T1000 (cell line): Measurements from ENCODE around the gene TATDN3.
"Not testable (repeated sequence)": the region's sequence is repeated elsewhere in the genome, so short reads cannot be mapped to it uniquely, and the experiment has no call there.

ENCODE experiments used
- DNase-seq: peaks from one replicate; lab custom pipeline; 2025; ENCODE audit warnings: mixed read lengths; lab: John Stamatoyannopoulos, UW

Gene TATDN3

DNA sequence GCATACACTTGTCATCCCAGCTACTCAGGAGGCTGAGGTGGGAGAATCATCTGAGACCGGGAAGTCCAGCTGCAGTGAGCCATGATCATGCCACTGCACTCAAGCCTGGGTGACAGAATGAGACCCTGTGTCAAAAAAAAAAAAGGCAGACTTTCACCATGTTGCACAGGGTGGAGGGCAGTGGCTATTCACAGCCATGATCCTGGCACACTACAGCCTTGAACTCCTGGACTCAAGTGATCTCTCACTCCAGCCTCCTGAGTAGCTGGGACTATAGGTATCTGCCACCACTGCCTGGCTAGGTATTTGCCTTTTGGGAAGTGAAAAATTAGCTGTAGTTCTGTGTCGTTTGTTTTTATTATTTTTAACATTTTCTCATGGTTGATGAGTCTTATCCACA is 36.7 kb downstream of the TATDN3 start:
- DNase-seq, result no peak

DNA sequence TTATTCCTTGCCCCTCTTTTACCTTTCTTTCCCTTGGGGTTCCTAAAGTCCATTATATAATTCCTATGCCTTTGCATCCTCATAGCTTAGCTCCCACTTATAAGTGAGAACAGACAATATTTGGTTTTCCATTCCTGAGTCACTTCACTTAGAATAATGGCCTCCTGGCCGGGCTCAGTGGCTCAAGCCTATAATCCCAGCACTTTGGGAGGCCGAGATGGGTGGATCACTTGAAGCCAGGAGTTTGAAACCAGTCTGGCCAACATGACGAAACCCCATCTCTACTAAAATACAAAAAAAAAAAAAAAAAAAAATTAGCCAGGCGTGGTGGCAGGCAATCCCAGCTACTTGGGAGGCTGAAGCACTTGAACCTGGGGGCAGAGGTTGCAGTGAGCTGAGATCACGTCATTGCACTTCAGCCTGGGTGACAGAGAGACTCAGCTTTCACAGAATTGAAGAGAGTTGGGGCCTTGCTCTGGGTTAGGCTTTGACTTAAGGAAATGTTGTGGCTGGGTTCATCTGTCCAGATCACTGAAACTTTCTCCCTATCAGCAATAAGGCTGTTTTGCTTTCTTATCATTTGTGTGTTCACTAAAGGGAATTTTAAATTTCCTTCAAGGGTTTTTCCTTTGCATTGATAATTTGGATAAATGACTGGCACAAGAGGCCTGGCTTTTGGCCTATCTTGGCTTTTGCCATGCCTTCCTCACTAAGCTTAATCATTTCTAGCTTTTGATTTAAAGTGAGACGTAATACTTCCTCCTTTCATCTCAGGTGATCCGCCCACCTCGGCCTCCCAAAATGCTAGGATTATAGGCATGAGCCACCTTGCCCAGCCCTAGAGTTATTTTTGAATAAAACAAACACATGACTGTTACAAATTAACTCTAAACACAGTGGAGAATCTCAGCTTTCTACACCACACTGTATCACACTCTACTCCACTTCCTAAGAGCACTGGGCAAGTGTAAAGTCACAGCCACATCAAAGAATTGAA is 41.8 kb downstream of the TATDN3 start:
- DNase-seq, result not testable (repeated sequence)

DNA sequence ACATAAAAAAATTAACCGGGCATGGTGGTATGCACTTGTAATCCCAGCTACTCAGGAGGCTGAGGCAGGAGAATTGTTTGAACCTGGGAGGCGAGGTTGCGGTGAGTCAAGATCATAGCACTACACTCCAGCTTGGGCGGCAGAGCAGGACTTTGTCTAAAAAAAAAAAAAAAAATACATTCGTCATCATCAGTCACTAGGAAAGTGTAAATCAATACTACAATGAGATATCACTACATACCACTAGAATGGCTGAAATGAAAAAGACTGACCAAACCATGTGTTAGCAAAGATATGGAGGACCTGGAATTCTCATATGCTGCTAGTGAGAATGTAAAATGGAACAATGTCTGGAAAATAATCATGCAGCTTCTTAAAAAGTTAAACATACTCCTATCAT is 46.5 kb downstream of the TATDN3 start:
- DNase-seq, result no peak

DNA sequence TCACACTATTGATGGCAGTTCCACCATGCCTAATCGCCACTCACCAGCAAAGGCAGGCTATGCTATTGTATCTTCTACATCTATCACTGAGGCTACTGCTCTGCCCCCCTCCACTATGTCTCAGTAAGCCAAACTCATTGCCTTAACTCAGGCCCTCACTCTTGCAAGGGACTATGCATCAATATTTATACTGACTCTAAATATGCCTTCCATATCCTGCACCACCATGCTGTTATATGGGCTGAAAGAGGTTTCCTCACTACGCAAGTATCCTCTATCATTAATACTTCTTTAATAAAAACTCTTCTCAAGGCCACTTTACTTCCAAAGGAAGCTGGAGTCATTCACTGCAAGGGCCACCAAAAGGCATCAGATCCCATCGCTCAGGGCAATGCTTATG is 52.8 kb downstream of the TATDN3 start:
- not testable (repeated sequence) for DNase-seq

DNA sequence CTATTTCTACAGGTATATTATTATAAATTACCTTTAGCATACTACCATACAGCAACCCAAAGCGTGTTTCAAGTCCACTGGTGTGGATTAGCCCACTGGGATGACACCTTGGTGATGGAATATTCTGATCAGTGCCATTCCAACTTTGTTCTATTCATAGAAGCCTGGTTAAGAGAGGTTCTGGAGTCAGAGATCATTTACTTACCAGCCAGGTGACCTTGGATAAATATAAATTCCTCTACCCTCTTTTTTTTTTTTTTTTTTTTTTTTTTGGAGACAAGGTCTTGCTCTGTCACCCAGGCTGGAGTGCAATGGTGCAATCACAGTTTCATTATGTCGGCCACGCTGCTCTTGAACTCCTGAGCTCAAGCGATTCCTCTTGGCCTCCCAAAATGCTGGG is 55.9 kb downstream of the TATDN3 start, which contains the start of gene SPATA45:
TSS of gene SPATA45 (minus strand) at position 101 of the 400 bp plus-strand sequence. CDS start 11,500 bp downstream, outside the sequence.
- no peak for DNase-seq

DNA sequence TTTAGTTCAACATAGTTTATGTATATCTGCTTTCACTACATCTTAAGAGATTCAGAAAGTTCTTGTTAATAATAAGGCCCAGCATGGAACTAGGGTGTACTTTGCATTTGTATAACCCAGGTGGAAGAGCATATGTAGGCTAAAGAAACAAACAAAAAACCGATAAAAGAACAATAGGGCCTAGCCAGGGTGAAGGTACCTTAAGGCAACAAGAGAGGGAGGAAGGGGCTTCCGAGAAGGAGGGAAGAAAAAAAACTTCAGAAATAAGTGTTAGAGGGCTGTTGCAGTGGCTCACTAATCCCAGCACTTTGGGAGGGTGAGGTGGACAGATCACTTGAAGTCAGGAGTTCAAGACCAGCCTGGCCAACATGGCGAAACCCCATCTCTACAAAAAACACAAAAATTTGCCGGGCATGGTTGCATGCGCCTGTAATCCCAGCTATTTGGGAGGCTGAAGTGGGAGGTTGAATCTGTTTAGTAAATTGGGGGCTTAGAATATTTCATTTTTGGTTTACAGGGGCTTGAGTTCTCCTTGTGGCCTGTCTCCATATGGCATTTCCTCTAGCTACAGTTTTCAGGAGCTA is 60.5 kb downstream of the TATDN3 start:
- no peak for DNase-seq

DNA sequence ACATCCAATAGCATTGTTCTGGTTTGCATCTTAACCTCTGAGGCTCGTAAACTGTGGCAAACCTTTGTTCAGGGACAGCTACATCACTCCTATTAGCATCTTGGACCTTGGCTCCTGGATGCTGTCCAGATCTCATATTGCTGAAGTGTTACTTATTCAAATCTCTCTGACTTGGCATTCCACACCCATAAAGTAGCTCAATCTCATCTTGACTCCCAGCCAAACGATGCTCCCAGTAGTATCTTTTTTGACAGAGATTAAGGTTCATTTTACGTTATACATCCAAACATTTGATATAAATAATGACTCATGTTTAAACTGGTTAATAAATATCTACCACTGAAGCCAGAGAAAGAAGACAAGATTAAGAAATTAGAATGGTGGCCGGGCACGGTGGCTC is 62.0 kb downstream of the TATDN3 start:
- DNase-seq, result no peak

DNA sequence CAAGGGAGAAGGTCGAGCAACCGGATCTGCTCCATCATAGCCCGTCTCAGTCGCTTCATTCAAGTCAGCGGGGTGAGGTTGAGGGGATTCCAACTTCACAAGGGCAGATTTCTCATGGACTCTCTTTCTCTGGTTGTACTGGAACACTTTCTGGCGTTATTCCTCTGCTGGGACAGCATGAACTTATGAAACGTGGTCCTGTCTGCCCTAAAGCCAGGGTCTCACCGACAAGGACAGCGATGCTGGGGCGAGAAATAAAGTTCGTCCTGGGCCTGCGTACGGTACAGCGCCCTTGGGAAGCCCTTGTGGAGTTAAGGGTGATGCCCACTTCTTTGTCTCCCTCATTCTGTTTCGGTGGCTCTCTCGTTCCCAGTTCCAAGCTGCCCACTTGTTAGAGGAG is 65.1 kb downstream of the TATDN3 start:
- no peak for DNase-seq

DNA sequence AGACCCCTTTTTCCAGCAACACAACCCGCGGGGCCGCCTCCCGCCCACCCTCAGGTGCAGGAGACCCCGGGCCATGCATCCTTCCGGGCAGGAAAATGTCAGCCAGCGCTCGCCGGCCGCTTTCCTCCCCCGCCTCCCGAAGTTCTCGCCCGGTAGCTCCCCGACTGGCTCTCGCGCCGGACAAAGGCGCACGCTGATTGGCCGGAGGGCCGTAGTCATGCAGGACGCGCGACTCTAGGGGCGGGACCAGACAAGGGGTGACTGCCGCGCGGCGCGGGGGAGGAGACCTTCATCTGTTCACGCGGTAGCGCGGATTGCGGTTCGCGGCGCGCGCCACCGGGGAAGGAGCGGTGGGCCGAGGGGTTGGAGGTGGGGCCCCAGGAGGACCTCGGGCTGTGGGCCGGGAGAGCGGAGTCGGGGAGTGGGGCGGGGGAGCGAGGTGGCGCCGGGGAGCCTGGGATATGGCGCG is 66.3 kb downstream of the TATDN3 start, which contains the start of gene FLVCR1:
TSS of gene FLVCR1 (plus strand) at position 284 of the 469 bp plus-strand sequence. CDS start at position 462, 178 bp downstream.
- DNase-seq, result peak; percentile 90

DNA sequence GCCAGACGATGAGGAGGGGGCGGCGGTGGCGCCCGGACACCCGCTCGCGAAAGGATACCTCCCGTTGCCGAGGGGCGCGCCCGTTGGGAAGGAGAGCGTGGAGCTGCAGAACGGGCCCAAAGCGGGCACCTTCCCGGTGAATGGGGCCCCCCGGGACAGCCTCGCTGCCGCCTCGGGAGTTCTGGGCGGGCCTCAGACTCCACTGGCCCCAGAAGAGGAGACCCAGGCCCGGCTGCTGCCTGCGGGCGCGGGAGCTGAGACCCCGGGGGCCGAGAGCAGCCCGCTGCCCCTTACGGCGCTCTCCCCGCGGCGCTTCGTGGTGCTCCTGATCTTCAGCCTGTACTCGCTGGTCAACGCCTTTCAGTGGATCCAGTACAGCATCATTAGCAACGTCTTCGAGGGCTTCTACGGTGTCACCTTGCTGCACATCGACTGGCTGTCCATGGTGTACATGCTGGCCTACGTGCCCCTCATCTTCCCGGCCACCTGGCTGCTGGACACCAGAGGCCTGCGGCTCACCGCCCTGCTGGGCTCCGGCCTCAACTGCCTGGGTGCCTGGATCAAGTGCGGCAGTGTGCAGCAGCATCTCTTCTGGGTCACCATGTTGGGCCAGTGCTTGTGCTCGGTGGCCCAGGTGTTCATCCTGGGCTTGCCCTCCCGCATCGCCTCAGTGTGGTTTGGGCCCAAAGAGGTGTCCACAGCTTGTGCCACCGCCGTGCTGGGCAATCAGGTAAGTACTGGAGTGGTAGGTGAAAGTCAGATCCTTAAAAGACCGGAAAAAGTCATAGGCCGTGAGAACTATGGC is 67.0 kb downstream of the TATDN3 start:
- no peak for DNase-seq

DNA sequence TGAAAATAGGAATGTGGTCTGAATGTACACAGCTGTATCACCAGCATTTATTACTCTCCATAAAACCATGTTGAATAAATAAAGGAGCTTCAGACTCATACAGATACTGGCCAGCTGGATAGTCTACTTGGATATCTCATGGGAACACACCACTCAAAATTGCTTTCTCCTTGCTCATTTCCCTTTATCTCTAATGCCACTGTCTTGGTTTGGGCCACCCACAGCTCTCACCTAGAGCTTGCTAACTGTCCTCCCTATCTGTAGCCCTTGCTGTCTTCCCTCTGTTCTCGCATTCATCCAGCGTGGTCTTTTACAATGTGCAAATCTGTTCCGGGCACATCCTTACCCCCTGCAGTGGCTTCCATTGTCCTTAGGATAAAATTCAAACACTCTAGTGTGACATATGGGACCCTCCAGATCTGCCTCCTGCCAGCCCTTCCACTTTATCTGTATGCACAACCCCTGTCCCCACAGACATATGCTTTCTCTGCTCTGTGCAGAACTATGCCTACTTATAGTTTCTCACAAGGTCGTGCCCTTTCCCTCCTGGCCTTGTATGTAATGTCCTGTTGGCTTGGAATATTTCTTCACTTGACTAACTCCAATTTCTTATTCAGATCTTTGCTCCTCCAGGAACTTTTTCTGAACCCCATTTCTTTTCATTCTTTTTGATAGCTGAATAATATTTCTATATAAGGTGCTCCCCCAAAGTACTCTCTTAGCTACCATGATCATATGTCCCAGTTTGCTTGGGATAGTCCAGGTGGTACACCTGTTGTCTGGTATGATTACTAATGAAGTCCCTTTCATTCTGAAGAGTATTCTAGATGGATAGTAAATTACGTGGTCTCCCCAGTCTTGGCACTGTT is 69.3 kb downstream of the TATDN3 start:
- DNase-seq, result no peak

DNA sequence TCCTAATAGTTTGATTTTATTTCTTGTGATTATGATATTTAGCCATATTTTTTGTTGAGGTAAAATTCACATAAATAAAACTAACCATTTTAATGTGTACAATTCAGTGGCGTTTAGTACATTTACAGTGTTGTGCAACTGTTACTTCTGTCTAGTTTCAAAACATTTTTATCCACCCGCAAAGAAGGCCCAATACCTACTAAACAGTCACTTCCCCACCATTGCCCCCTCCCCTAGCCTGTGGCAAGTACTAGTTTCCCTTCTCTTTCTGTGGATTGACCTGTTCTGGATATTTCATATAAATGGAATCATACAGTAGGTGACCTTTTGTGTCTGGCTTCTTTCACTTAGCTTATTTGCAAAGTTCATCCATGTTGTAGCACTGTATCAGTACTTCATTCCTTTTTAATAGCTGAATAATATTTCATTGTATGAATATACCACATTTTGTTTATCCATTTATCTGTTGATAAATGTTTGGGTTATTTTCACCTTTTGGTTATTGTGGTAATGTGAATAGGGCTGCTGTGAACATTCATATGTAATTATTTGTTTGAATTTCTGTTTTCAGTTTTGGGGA is 70.5 kb downstream of the TATDN3 start:
- DNase-seq, result no peak

DNA sequence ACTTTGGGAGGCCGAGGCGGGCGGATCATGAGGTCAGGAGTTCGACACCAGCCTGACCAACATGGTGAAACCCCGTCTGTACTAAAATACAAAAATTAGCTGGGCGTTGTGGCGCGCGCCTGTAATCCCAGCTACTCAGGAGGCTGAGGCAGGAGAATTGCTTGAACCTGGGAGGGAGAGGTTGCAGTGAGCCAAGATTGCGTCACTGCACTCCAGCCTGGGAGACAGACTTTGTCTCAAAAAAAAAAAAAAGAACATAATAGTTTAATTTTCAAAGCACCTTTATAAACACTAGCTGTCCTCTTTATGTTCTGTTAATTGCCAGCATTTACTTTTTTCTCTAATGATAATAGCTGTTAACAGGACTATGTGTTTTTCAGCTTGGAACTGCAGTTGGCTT is 71.7 kb downstream of the TATDN3 start:
- not testable (repeated sequence) for DNase-seq

DNA sequence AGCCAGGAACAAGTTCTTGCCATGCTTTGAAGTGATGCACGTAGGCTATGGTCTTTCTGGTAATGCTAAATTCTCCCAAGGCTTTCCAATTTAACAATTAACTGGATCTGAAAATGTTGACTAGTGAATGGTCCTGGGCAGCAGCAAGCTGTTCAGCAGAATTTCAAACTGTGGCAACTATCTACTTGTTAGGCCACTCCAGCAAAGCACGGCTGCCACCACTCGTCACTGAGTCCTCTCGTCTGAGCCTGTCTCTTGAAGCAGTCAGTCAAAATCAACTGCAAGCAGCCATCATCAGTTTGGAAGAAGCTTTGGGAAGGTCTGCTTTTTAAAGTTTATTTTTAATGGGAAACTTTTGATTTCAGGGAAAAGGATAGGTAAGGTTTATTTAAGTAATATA is 72.5 kb downstream of the TATDN3 start:
- no peak for DNase-seq
